Keratinocyte (primary cell): ENCODE results near the gene TXNDC8. TPM values are rescaled to one million over a fixed set of nuclear protein-coding genes. Genes with fewer than 3 reads are reported as not detected.

Experiments used
- DNase-seq: peaks from one replicate; pipeline ENCODE4 v3.0.0-alpha.2; 2011; ENCODE audit warnings: low read depth, missing footprints, low spot score
- FAIRE-seq: peaks from 2 replicates; lab custom pipeline; 2011; peaks lifted over from hg19 to GRCh38; lab: Jason Lieb, UNC
- H2AFZ ChIP-seq: 2 replicates; pipeline ENCODE4 v1.6.0; 2012; ENCODE audit warnings: low read length, control low read depth, inconsistent platforms; ENCODE audit not compliant: control insufficient read depth
- H3K27ac ChIP-seq: 2 replicates; pipeline ENCODE4 v1.5.1; 2011; ENCODE audit warnings: low read length; ENCODE audit not compliant: control insufficient read depth, insufficient read depth
- H3K27me3 ChIP-seq: 3 replicates; pipeline ENCODE4 v1.6.0; 2011; ENCODE audit warnings: low read length; ENCODE audit not compliant: control insufficient read depth, insufficient read depth; ENCODE audit errors: extremely low read depth
- H3K36me3 ChIP-seq, 2 experiments: 2 replicates in 1 of 2; 3 replicates in 1 of 2; pipeline ENCODE4 v1.5.1; 2011; ENCODE audit warnings: low read length in 2 of 2, mild to moderate bottlenecking in 1 of 2; ENCODE audit not compliant: control insufficient read depth in 2 of 2, insufficient read depth in 2 of 2; ENCODE audit errors: extremely low read depth in 1 of 2
- H3K4me1 ChIP-seq: 3 replicates; pipeline ENCODE4 v1.5.1; 2011; ENCODE audit warnings: low read length; ENCODE audit not compliant: control insufficient read depth, insufficient read depth; ENCODE audit errors: extremely low read depth
- H3K4me2 ChIP-seq: 3 replicates; pipeline ENCODE4 v1.6.0; 2011; ENCODE audit warnings: low read depth, low read length; ENCODE audit not compliant: control insufficient read depth, insufficient read depth; ENCODE audit errors: extremely low read depth
- H3K4me3 ChIP-seq, 3 experiments: fragments of 200-600 bp in 1 of 3; sonication (generic) in 1 of 3; 2 replicates in 2 of 3; 3 replicates in 1 of 3; pipeline ENCODE4 v1.5.1; 2011 to 2016; ENCODE audit warnings: low read length in 3 of 3, mild to moderate bottlenecking in 3 of 3, control low read depth in 2 of 3, inconsistent platforms in 1 of 3, low read depth in 1 of 3, mixed read lengths in 1 of 3, mixed run types in 1 of 3, moderate library complexity in 1 of 3; ENCODE audit not compliant: control insufficient read depth in 2 of 3, insufficient read depth in 2 of 3; ENCODE audit errors: extremely low read depth in 1 of 3
- H3K79me2 ChIP-seq: 2 replicates; pipeline ENCODE4 v1.6.0; 2012; ENCODE audit warnings: low read length; ENCODE audit not compliant: control insufficient read depth, insufficient read depth
- H3K9ac ChIP-seq: 3 replicates; pipeline ENCODE4 v1.6.0; 2011; ENCODE audit warnings: low read length; ENCODE audit not compliant: control insufficient read depth, insufficient read depth; ENCODE audit errors: extremely low read depth
- H3K9me1 ChIP-seq: 3 replicates; pipeline ENCODE4 v1.6.0; 2011; ENCODE audit warnings: low read length; ENCODE audit not compliant: control insufficient read depth, insufficient read depth; ENCODE audit errors: extremely low read depth
- H3K9me3 ChIP-seq: 2 replicates; pipeline ENCODE4 v1.5.1; 2012; ENCODE audit warnings: low read depth, low read length; ENCODE audit not compliant: control insufficient read depth
- H4K20me1 ChIP-seq: 3 replicates; pipeline ENCODE4 v1.6.0; 2011; ENCODE audit warnings: low read length; ENCODE audit not compliant: control insufficient read depth, insufficient read depth; ENCODE audit errors: extremely low read depth
- EZH2 ChIP-seq: IDR thresholded peaks from one replicate; pipeline ENCODE4 v1.6.1; 2012; ENCODE audit warnings: inconsistent platforms, mild to moderate bottlenecking, low read length, moderate library complexity
- dilution Hi-C: fragments of 300-500 bp; cut with MboI; formaldehyde crosslinking; loops from one replicate; pipeline ENCODE4 v1.7.0; 2020; ENCODE audit warnings: low sequenced_read_pairs; ENCODE audit not compliant: extremely low pct_ligation_motif_present
- polyA plus RNA-seq, 5 experiments: library from polyadenylated mRNA; depleted of rRNA in 3 of 5; stranded (reverse) in 3 of 5; stranded (forward) in 1 of 5; unstranded in 1 of 5; fragments of >200 nt; gene quantifications; 1 replicate in 1 of 5; 2 replicates in 3 of 5; 3 replicates in 1 of 5; pipeline versions ENCODE4 v1.2.1 to v1.2.3, GENCODE V29; 2011 to 2012; ENCODE audit warnings: missing spikeins in 2 of 5, low read depth in 1 of 5, low replicate concordance in 1 of 5
- TF ChIP-seq, protein P1 (sequence below), 3 experiments: IDR thresholded peaks in 1 of 3; conservative IDR thresholded peaks in 1 of 3; optimal IDR thresholded peaks in 1 of 3; 2 replicates in 2 of 3; 3 replicates in 1 of 3; pipeline versions ENCODE3 to v1.5.1; 2011; ENCODE audit warnings: low read length in 3 of 3, mild to moderate bottlenecking in 3 of 3, moderate library complexity in 2 of 3, control low read depth in 1 of 3, inconsistent platforms in 1 of 3; ENCODE audit not compliant: insufficient read depth in 2 of 3; ENCODE audit errors: extremely low read depth in 1 of 3

Gene TXNDC8
- polyA plus RNA-seq, 1 donor (not counting 4 experiments of a cell fraction or from before 2014, with no cell fraction given) = not detected

DNA sequence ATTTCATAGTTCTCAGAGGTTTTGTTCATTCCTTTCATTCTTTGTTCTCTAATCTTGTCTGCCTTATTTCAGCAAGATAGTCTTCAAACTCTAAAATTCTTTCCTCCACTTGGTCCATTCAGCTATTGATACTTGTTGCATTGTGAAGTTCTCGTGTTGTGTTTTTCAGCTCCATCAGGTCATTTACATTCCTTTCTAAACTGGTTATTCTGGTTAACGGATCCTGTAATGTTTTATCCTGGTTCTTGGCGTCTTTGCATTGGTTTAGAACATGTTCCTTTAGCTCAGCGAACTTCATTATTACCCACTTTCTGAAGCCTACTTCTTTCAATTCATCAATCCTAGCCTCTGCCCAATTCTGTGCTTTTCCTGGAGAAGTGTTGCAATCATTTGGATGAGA is 45.1 kb upstream of the TXNDC8 start:
- Histone ChIP-seq H3K4me3 (no peak overlapping the region), H3K9me1 (no peaks in the 10 kb centered on the region), H3K9ac (no peak overlapping the region), H3K79me2 (no peaks in the 10 kb centered on the region), H4K20me1 (no peaks in the 10 kb centered on the region), H3K9me3 (no peaks in the 10 kb centered on the region), H3K4me2 (no peak overlapping the region), H3K27me3 (peaks cover 2% of the 10 kb centered on the region), H3K27ac (no peak overlapping the region), H3K36me3 (no peaks in the 10 kb centered on the region), H2AFZ (no peak overlapping the region), H3K4me1 (no peaks in the 10 kb centered on the region)
- dilution Hi-C loops = no loop called here
- FAIRE-seq (peak; percentile 34), DNase-seq (no peak)
- no peak for TF ChIP-seq EZH2
- TF ChIP-seq, protein P1, sequence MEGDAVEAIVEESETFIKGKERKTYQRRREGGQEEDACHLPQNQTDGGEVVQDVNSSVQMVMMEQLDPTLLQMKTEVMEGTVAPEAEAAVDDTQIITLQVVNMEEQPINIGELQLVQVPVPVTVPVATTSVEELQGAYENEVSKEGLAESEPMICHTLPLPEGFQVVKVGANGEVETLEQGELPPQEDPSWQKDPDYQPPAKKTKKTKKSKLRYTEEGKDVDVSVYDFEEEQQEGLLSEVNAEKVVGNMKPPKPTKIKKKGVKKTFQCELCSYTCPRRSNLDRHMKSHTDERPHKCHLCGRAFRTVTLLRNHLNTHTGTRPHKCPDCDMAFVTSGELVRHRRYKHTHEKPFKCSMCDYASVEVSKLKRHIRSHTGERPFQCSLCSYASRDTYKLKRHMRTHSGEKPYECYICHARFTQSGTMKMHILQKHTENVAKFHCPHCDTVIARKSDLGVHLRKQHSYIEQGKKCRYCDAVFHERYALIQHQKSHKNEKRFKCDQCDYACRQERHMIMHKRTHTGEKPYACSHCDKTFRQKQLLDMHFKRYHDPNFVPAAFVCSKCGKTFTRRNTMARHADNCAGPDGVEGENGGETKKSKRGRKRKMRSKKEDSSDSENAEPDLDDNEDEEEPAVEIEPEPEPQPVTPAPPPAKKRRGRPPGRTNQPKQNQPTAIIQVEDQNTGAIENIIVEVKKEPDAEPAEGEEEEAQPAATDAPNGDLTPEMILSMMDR (optimal IDR thresholded peaks at IDR 0.05 in 1 of 3, IDR thresholded peaks at IDR 0.05 in 1 of 3, conservative IDR thresholded peaks at IDR 0.05 in 1 of 3; ENCODE audit: extremely low read depth in 1 of 3, insufficient read depth in 2 of 3, low read length in 3 of 3) = no peak

DNA sequence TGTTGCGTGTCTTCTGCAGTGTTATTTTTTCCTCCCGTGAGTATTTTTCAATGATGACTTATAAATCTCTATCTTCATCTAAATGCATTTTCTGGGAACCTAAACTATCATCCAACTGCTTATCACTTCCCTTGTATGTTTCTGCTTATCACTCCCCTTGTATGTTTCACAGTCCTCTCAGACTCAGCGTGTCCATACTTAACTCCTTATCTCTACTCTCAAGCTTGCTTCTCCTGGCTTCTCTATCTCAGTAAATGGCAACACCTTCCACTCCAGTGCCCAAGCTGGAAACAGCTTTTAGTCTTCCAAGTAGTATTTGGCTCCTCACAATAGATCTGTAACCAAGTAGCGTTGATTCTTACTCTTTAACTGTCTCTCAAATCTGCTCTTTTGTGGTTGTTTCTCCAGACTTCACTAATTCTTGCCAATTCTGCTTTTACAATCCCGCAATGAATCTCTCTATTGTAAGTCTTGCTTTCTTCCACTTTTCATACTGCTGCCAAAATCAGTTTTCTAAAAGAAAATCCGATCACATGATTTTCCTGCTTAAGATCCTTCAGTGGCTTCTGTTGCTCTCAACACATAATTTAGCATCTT is 33.8 kb upstream of the TXNDC8 start:
- dilution Hi-C loops = no loop called here
- FAIRE-seq = no peak

More for the DNA sequence above, 33.8 kb upstream of the TXNDC8 start:
- no peaks in the 10 kb centered on the region for H3K36me3 ChIP-seq
- H3K4me1 ChIP-seq = peaks cover 19% of the 10 kb centered on the region
- H3K27ac ChIP-seq = no peak overlapping the region
- H3K9ac ChIP-seq = no peak overlapping the region
- no peaks in the 10 kb centered on the region for H3K9me3 ChIP-seq
- H4K20me1 ChIP-seq = no peaks in the 10 kb centered on the region
- H2AFZ ChIP-seq = no peak overlapping the region
- peak overlapping the region; percentile 62 for H3K4me2 ChIP-seq
- no peaks in the 10 kb centered on the region for H3K79me2 ChIP-seq
- H3K4me3 ChIP-seq = no peak overlapping the region
- no peaks in the 10 kb centered on the region for H3K27me3 ChIP-seq
- TF ChIP-seq EZH2 = no peak
- TF ChIP-seq, protein P1 (optimal IDR thresholded peaks at IDR 0.05 in 1 of 3, IDR thresholded peaks at IDR 0.05 in 1 of 3, conservative IDR thresholded peaks at IDR 0.05 in 1 of 3; ENCODE audit: extremely low read depth in 1 of 3, insufficient read depth in 2 of 3, low read length in 3 of 3) = no peak
- H3K9me1 ChIP-seq = no peaks in the 10 kb centered on the region
- no peak for DNase-seq
